SK-N-SH (cell line): ENCODE data around the gene TGFB2. TPM values are rescaled to one million over a fixed set of nuclear protein-coding genes. Genes with fewer than 3 reads are reported as not detected.

Experiments used
- CTCF ChIA-PET: fragments of 300-600, 350-600 bp; formaldehyde crosslinking; extraction: SDS; loops from one replicate; lab custom pipeline; 2021; lab: Yijun Ruan, JAX
- POLR2A ChIA-PET: fragments of 350-600 bp; sonication (Branson Sonifier 250); formaldehyde crosslinking; extraction: SDS; loops from one replicate; lab custom pipeline; 2020; ENCODE audit warnings: antibody characterized with exemption, inconsistent platforms; lab: Yijun Ruan, JAX
- DNase-seq: peaks from one replicate; pipeline ENCODE4 v3.0.0; 2012
- H2AFZ ChIP-seq: fragments of 200-600 bp; sonication (generic); 2 replicates; pipeline ENCODE4 v1.8.1; 2016; ENCODE audit warnings: antibody characterized with exemption, mild to moderate bottlenecking, low read depth
- H3F3A ChIP-seq: fragments of 200-600 bp; sonication (generic); replicated peaks from 2 replicates; pipeline ENCODE3; 2016; ENCODE audit warnings: antibody characterized with exemption, mild to moderate bottlenecking; ENCODE audit not compliant: insufficient read depth
- H3K27ac ChIP-seq, 2 experiments: fragments of 200-500 bp in 1 of 2; fragments of 200-600 bp in 1 of 2; sonication (Bioruptor generic) in 1 of 2; sonication (generic), shearing (Covaris generic) in 1 of 2; 2 replicates each; pipeline versions ENCODE4 v1.5.1 to v1.6.1; 2014 to 2016; ENCODE audit warnings: low read depth in 2 of 2, inconsistent platforms in 1 of 2, low read length in 1 of 2, mild to moderate bottlenecking in 1 of 2, mixed read lengths in 1 of 2
- H3K27me3 ChIP-seq: fragments of 200-600 bp; sonication (generic), shearing (Covaris generic); 2 replicates; pipeline ENCODE4 v1.6.1; 2016; ENCODE audit warnings: mixed run types; ENCODE audit not compliant: insufficient read depth
- H3K36me3 ChIP-seq, 2 experiments: fragments of 200-500 bp in 1 of 2; fragments of 200-600 bp in 1 of 2; sonication (Bioruptor generic) in 1 of 2; sonication (generic) in 1 of 2; replicated peaks in 1 of 2; 2 replicates each; pipeline versions ENCODE3 to v1.5.1; 2014 to 2016; ENCODE audit warnings: low read length in 1 of 2, mild to moderate bottlenecking in 1 of 2; ENCODE audit not compliant: insufficient read depth in 2 of 2, control insufficient read depth in 1 of 2
- H3K4me1 ChIP-seq, 2 experiments: fragments of 200-500 bp in 1 of 2; fragments of 200-600 bp in 1 of 2; sonication (Bioruptor generic) in 1 of 2; sonication (generic), shearing (Covaris generic) in 1 of 2; 2 replicates each; pipeline versions ENCODE4 v1.5.1 to v1.6.1; 2014 to 2016; ENCODE audit warnings: low read depth in 1 of 2, low read length in 1 of 2, mixed run types in 1 of 2; ENCODE audit not compliant: insufficient read depth in 2 of 2, control insufficient read depth in 1 of 2
- H3K4me2 ChIP-seq: fragments of 200-600 bp; sonication (generic), shearing (Covaris generic); 2 replicates; pipeline ENCODE4 v1.6.1; 2017; ENCODE audit warnings: mixed run types
- H3K4me3 ChIP-seq, 2 experiments: fragments of 200-500 bp in 1 of 2; fragments of 200-600 bp in 1 of 2; sonication (Bioruptor generic) in 1 of 2; sonication (generic), shearing (Covaris generic) in 1 of 2; 2 replicates each; pipeline versions ENCODE4 v1.5.1 to v1.8.1; 2014 to 2016; ENCODE audit warnings: low read depth in 2 of 2, inconsistent platforms in 1 of 2, low read length in 1 of 2, mild to moderate bottlenecking in 1 of 2, mixed read lengths in 1 of 2, moderate library complexity in 1 of 2
- H3K79me2 ChIP-seq: fragments of 200-600 bp; sonication (generic); 2 replicates; pipeline ENCODE4 v1.8.1; 2017; ENCODE audit warnings: mild to moderate bottlenecking; ENCODE audit not compliant: insufficient read depth
- H3K9ac ChIP-seq: fragments of 200-600 bp; sonication (generic); 2 replicates; pipeline ENCODE4 v1.6.1; 2017; ENCODE audit warnings: mixed run types
- H3K9me2 ChIP-seq: fragments of 200-600 bp; sonication (generic); 2 replicates; pipeline ENCODE4 v1.6.1; 2017; ENCODE audit warnings: mixed run types
- H3K9me3 ChIP-seq: fragments of 200-600 bp; sonication (generic); 2 replicates; pipeline ENCODE4 v1.6.1; 2017; ENCODE audit warnings: mixed run types, mild to moderate bottlenecking, moderate library complexity
- H4K20me1 ChIP-seq: fragments of 200-600 bp; sonication (generic); 2 replicates; pipeline ENCODE4 v1.6.1; 2017; ENCODE audit warnings: mild to moderate bottlenecking, mixed run types; ENCODE audit not compliant: insufficient read depth
- CTCF ChIP-seq: fragments of 200-600 bp; sonication (generic); IDR thresholded peaks from 2 replicates; pipeline ENCODE4 v1.6.1; 2017; ENCODE audit warnings: antibody characterized with exemption, mild to moderate bottlenecking, moderate library complexity
- ELF1 ChIP-seq: IDR thresholded peaks from 2 replicates; pipeline ENCODE4 v1.4.0; 2012
- EP300 ChIP-seq, 2 experiments: IDR thresholded peaks; 2 replicates each; pipeline versions ENCODE4 v1.4.0 to v1.6.1; 2012; ENCODE audit warnings: borderline replicate concordance in 1 of 2, low read depth in 1 of 2, low read length in 1 of 2
- FOXJ3 ChIP-seq: sonication (generic); formaldehyde crosslinking; IDR thresholded peaks from 2 replicates; pipeline ENCODE4 v1.5.1; 2020; ENCODE audit warnings: mild to moderate bottlenecking, missing genetic modification reagents
- FOXM1 ChIP-seq: IDR thresholded peaks from 2 replicates; pipeline ENCODE4 v1.4.0; 2012; ENCODE audit warnings: low read depth, mild to moderate bottlenecking
- MAX ChIP-seq: IDR thresholded peaks from 2 replicates; pipeline ENCODE4 v1.4.0; 2012; ENCODE audit warnings: low read depth
- NRF1 ChIP-seq: IDR thresholded peaks from 2 replicates; pipeline ENCODE4 v1.6.1; 2012; ENCODE audit warnings: low read depth, mild to moderate bottlenecking, low read length
- RAD21 ChIP-seq: IDR thresholded peaks from 2 replicates; pipeline ENCODE4 v1.6.1; 2012; ENCODE audit warnings: mild to moderate bottlenecking, low read length
- RCOR1 ChIP-seq: fragments of 150-350 bp; IDR thresholded peaks from 2 replicates; pipeline ENCODE4 v1.6.1; 2017; ENCODE audit warnings: antibody characterized with exemption, low read length
- RXRA ChIP-seq: IDR thresholded peaks from 2 replicates; pipeline ENCODE4 v1.4.0; 2012; ENCODE audit warnings: low read depth, mild to moderate bottlenecking, borderline replicate concordance
- SIN3A ChIP-seq: IDR thresholded peaks from 2 replicates; pipeline ENCODE4 v1.6.1; 2012; ENCODE audit warnings: low read depth, mild to moderate bottlenecking, low read length, moderate library complexity, borderline replicate concordance
- SMC3 ChIP-seq: IDR thresholded peaks from 2 replicates; pipeline ENCODE4 v1.6.1; 2012; ENCODE audit warnings: low read depth, low read length, improper control_type of control experiment
- TCF12 ChIP-seq: IDR thresholded peaks from 2 replicates; pipeline ENCODE4 v1.4.0; 2012
- WGBS: methylation state at CpG from one replicate; pipeline ENCODE4 v1.1.6; 2017; ENCODE audit warnings: low lambda C conversion rate; 5-methylcytosine and 5-hydroxymethylcytosine counted together
- polyA plus RNA-seq, 3 experiments: library from polyadenylated mRNA; depleted of rRNA; stranded (reverse); fragments of >200 nt; gene quantifications; 2 replicates each; pipeline ENCODE4 v1.2.3, GENCODE V29; 2012
- TF ChIP-seq, protein P1 (sequence below): fragments of 150-350 bp; IDR thresholded peaks from 2 replicates; pipeline ENCODE4 v1.6.1; 2016; ENCODE audit warnings: mild to moderate bottlenecking, low read depth, low read length

The TGFB2 gene
- polyA plus RNA-seq, 1 of the 3 experiments (the other 2 are of a cell fraction) = 2.4 TPM

DNA sequence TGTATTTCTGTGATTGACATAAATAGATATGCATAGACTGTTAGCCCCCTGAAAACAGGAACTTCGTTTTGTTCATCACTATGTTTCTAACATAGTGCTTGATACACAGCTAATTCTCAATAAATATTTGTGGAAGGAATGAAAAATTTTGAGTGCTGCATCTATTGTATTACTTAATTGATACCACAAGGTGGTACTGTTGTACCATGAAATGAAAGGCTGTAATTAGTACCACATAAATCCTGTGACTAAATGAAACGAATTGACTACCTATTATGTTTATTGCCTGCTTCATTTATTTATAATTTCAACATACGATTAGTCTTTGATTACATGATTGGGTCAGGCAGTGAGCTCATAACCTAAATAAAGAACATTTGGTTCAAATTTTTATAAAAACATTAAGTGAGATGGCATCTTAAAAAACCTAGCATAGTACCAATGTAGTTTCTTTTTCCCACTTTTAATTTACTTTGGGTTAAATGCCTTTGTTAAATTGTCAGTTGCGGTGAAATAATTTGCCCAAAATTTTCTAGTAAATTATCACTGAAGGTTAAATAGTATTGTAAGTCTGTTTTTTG, 15.0 kb upstream of the TGFB2 start (continued):
- TF ChIP-seq, protein P1, sequence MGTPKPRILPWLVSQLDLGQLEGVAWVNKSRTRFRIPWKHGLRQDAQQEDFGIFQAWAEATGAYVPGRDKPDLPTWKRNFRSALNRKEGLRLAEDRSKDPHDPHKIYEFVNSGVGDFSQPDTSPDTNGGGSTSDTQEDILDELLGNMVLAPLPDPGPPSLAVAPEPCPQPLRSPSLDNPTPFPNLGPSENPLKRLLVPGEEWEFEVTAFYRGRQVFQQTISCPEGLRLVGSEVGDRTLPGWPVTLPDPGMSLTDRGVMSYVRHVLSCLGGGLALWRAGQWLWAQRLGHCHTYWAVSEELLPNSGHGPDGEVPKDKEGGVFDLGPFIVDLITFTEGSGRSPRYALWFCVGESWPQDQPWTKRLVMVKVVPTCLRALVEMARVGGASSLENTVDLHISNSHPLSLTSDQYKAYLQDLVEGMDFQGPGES = no peak
- peak; percentile 90 for TF ChIP-seq RAD21

DNA sequence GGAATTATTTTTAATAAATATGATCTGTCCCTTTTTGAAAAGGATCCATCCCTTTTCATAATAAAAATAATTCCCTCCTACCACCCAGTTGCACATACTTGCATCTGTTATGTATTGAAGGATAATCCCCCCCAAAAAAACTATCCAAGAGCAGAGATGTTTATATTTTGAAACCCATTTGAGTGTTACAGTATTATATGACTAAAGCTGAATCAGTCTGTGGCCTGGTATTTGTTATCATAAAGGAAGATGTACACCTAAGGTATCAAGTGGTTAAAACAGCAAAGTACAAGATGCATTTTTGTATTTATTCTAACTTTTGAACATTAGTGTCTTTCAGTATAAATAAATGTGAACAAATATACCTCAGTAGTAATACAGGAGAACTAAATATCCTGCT, 12.7 kb upstream of the TGFB2 start:
- POLR2A ChIA-PET = no interaction called here
- Histone ChIP-seq H3K4me2 (no peak overlapping the region), H3K36me3 (peaks cover 12 to 19% of the 10 kb centered on the region in 2 experiments), H3K9ac (no peak overlapping the region), H3K4me1 (peaks cover 3 to 6% of the 10 kb centered on the region in 2 experiments; a peak in 3 of 4 replicates), H3K27me3 (no peaks in the 10 kb centered on the region), H2AFZ (no peak overlapping the region), H4K20me1 (no peaks in the 10 kb centered on the region), H3K27ac (0 out of 4 replicates have a peak overlapping the region, but pooled peaks of 1 of the 2 experiments have one; percentile 2), H3F3A (peaks cover 9% of the 10 kb centered on the region), H3K9me3 (no peaks in the 10 kb centered on the region), H3K9me2 (no peaks in the 10 kb centered on the region), H3K4me3 (no peak overlapping the region), H3K79me2 (no peaks in the 10 kb centered on the region)
- TF ChIP-seq FOXM1 = no peak
- no peak for TF ChIP-seq CTCF
- TF ChIP-seq SIN3A = no peak
- no peak for TF ChIP-seq FOXJ3 (CRISPR knock-in tag)
- no peak for TF ChIP-seq TCF12
- DNase-seq = no peak
- CTCF ChIA-PET = interaction anchor here (1.0 to 4.2 kb wide), 3 partner anchors 734 to 1480 kb away, joined by 3 to 31 read pairs (median 3); no protein-coding TSS in a partner anchor

DNA sequence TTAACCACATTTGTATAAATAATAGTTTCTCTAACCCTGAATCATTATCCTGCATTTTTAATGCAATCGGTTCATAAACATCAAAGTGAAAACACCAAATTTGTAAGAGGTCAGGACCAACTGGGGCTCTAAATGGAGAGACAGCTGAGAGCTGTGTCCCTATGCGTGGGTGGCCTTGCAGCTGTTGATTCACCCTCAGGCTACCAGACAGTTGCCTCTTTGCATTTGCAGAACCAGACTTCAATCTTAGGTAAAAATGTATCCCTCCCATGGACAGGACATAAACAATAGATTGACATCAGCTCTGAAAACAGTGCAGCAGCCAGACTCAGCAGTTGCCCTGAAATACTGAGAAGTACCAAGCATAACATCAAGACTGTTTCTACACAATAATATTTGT, 8.8 kb upstream of the TGFB2 start:
- Histone ChIP-seq H3K9me2 (no peaks in the 10 kb centered on the region), H4K20me1 (no peaks in the 10 kb centered on the region), H3K4me1 (peaks cover 6 to 7% of the 10 kb centered on the region in 2 experiments; a peak in 3 of 4 replicates), H3K4me2 (no peak overlapping the region), H2AFZ (no peak overlapping the region), H3K9ac (no peak overlapping the region)
- CTCF ChIA-PET = interaction anchor here (0.6 to 3.6 kb wide), 4 partner anchors 15 to 1469 kb away, joined by 3 to 14 read pairs (median 3); no protein-coding TSS in a partner anchor
- POLR2A ChIA-PET = no interaction called here
- DNase-seq = peak; percentile 30
- WGBS = 73% methylated on average over 2 of the region's 2 CpGs
- no peak for TF ChIP-seq ELF1
- no peak for TF ChIP-seq MAX
- TF ChIP-seq RXRA = no peak
- peak in 1 of 2 experiments; percentile 51; a peak in 1 of 4 replicates for TF ChIP-seq EP300 (IDR thresholded peaks at IDR 0.05; ENCODE audit: borderline replicate concordance in 1 of 2, low read depth in 1 of 2, low read length in 1 of 2)
- TF ChIP-seq SMC3 = no peak
- TF ChIP-seq NRF1 = no peak
- peak; percentile 31; the same call in 1 of the 2 replicates for TF ChIP-seq RCOR1
- TF ChIP-seq, all 33 proteins: peak for 2
- Histone ChIP-seq H3K4me3 (no peak overlapping the region), H3F3A (peaks cover 9% of the 10 kb centered on the region), H3K27ac (peak overlapping the region in 1 of 2 experiments; percentile 70; a peak in 2 of 4 replicates), H3K27me3 (no peaks in the 10 kb centered on the region), H3K36me3 (peaks cover 7 to 17% of the 10 kb centered on the region in 2 experiments), H3K9me3 (no peaks in the 10 kb centered on the region), H3K79me2 (no peaks in the 10 kb centered on the region)
